ENCODE results near the gene RAD1.

- TF ChIP-seq, protein P1, sequence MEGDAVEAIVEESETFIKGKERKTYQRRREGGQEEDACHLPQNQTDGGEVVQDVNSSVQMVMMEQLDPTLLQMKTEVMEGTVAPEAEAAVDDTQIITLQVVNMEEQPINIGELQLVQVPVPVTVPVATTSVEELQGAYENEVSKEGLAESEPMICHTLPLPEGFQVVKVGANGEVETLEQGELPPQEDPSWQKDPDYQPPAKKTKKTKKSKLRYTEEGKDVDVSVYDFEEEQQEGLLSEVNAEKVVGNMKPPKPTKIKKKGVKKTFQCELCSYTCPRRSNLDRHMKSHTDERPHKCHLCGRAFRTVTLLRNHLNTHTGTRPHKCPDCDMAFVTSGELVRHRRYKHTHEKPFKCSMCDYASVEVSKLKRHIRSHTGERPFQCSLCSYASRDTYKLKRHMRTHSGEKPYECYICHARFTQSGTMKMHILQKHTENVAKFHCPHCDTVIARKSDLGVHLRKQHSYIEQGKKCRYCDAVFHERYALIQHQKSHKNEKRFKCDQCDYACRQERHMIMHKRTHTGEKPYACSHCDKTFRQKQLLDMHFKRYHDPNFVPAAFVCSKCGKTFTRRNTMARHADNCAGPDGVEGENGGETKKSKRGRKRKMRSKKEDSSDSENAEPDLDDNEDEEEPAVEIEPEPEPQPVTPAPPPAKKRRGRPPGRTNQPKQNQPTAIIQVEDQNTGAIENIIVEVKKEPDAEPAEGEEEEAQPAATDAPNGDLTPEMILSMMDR (IDR thresholded peaks at IDR 0.05): no peak
- no peak for TF ChIP-seq POLR2A (IDR thresholded peaks at IDR 0.05)
These were observed 42.0 kb upstream of the RAD1 start for GRCh38 chr5:34957321-34957720.
